ENCODE measurements around the gene KCNJ14.
A peak's percentile ranks its signal among the peaks of the same experiment; 100 is the strongest.
"Not testable (repeated sequence)": the region's sequence is repeated elsewhere in the genome, so short reads cannot be mapped to it uniquely, and the experiment has no call there.

The KCNJ14 gene

GRCh38 chr19:48486706-48487105 lies 31.3 kb downstream of the KCNJ14 start:
- not testable (repeated sequence) for DNase-seq (ENCODE audit: low read depth in 1 of 2, low spot score in 1 of 2)

GRCh38 chr19:48487544-48487943 lies 32.2 kb downstream of the KCNJ14 start:
- DNase-seq (ENCODE audit: low read depth in 1 of 2, low spot score in 1 of 2) = no peak

- DNase-seq (ENCODE audit: low read depth in 1 of 2, low spot score in 1 of 2) = no peak
Measured at GRCh38 chr19:48487948-48488347, 32.6 kb downstream of the KCNJ14 start.

GRCh38 chr19:48488478-48488877 lies 33.1 kb downstream of the KCNJ14 start:
- DNase-seq (ENCODE audit: low read depth in 1 of 2, low spot score in 1 of 2) = not testable (repeated sequence)

GRCh38 chr19:48489608-48490216 lies 34.3 kb downstream of the KCNJ14 start:
- DNase-seq (ENCODE audit: low read depth in 1 of 2, low spot score in 1 of 2) = peak; percentile 70 to 72

- DNase-seq (ENCODE audit: low read depth in 1 of 2, low spot score in 1 of 2) = no peak
Measured at GRCh38 chr19:48490981-48491792, 35.8 kb downstream of the KCNJ14 start.

GRCh38 chr19:48491793-48492123 lies 36.4 kb downstream of the KCNJ14 start:
- DNase-seq (ENCODE audit: low read depth in 1 of 2, low spot score in 1 of 2) = no peak

- peak; percentile 53 to 68 for DNase-seq (ENCODE audit: low read depth in 1 of 2, low spot score in 1 of 2)
Measured at GRCh38 chr19:48492925-48493717, 37.7 kb downstream of the KCNJ14 start.

- no peak for DNase-seq (ENCODE audit: low read depth in 1 of 2, low spot score in 1 of 2)
Measured at GRCh38 chr19:48493718-48494401, 38.5 kb downstream of the KCNJ14 start.

GRCh38 chr19:48495396-48495795 lies 40.0 kb downstream of the KCNJ14 start:
- DNase-seq (ENCODE audit: low read depth in 1 of 2, low spot score in 1 of 2) = no peak

GRCh38 chr19:48496959-48497727 lies 41.8 kb downstream of the KCNJ14 start:
- DNase-seq (ENCODE audit: low read depth in 1 of 2, low spot score in 1 of 2) = no peak

GRCh38 chr19:48497728-48498594 lies 42.6 kb downstream of the KCNJ14 start:
- DNase-seq (ENCODE audit: low read depth in 1 of 2, low spot score in 1 of 2) = no peak

- DNase-seq (ENCODE audit: low read depth in 1 of 2, low spot score in 1 of 2) = no peak
Measured at GRCh38 chr19:48498595-48499311, 43.4 kb downstream of the KCNJ14 start.

GRCh38 chr19:48499316-48500090 lies 44.1 kb downstream of the KCNJ14 start:
- no peak for DNase-seq (ENCODE audit: low read depth in 1 of 2, low spot score in 1 of 2)

- DNase-seq (ENCODE audit: low read depth in 1 of 2, low spot score in 1 of 2) = no peak
Measured at GRCh38 chr19:48500830-48501493, 45.6 kb downstream of the KCNJ14 start.

- DNase-seq (ENCODE audit: low read depth in 1 of 2, low spot score in 1 of 2) = no peak
Measured at GRCh38 chr19:48501494-48502349, 46.3 kb downstream of the KCNJ14 start.
